ENCODE results near the gene CLIC6.

CLIC6 gene

DNA sequence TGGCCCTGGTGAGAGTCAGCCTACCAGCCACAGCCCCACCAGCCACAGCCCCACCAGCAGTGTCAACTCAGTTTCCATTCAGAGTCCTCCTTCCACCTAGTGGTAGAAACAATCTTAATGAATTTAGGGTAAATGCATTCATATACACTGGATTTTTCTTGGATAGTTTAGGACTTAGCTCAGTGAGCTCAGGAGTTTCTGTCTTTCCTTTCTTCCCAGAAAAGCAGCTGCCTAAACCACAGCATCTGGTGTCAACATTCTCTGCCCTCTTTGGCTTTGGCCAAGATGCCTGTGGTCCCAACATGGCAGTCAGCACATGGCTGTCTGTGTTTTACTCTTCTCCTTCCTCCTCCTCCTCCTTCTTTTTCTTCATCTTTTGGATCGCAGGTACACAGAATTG is 94.0 kb downstream of the CLIC6 start:
- DNase-seq (ENCODE audit: low spot score), result no peak
- Histone ChIP-seq H3K14ac (ENCODE audit: low read length) (no peak overlapping the region), H3K36me3 (replicated peaks in 1 of 2; ENCODE audit: control insufficient read depth in 2 of 2, insufficient read depth in 2 of 2, low read length in 2 of 2) (no peaks in the 10 kb centered on the region), H4K91ac (ENCODE audit: low read depth, low read length, poor library complexity) (no peak overlapping the region), H3K9me3 (replicated peaks in 1 of 2; ENCODE audit: control insufficient read depth in 2 of 2, insufficient read depth in 1 of 2, low read depth in 1 of 2, low read length in 2 of 2) (no peaks in the 10 kb centered on the region), H3K4me1 (ENCODE audit: control insufficient read depth in 2 of 2, insufficient read depth in 1 of 2, low read depth in 1 of 2, low read length in 2 of 2) (no peaks in the 10 kb centered on the region), H2BK120ac (ENCODE audit: low read depth, low read length) (no peak overlapping the region), H3K79me1 (ENCODE audit: low read depth, low read length) (no peaks in the 10 kb centered on the region), H3K18ac (ENCODE audit: low read length) (no peak overlapping the region), H3K23ac (ENCODE audit: low read depth, low read length, poor library complexity) (no peak overlapping the region), H3K27me3 (ENCODE audit: control insufficient read depth in 3 of 3, insufficient read depth in 3 of 3, low read depth in 1 of 3, low read length in 3 of 3) (no peaks in the 10 kb centered on the region), H3K4me2 (ENCODE audit: insufficient read depth, low read length, poor library complexity, severe bottlenecking) (no peak overlapping the region), H4K8ac (ENCODE audit: low read depth, low read length) (no peak overlapping the region), H3K27ac (replicated peaks; ENCODE audit: low read length) (no peak overlapping the region), H3K4ac (ENCODE audit: low read length) (no peak overlapping the region), H3K9ac (ENCODE audit: low read depth, low read length, poor library complexity) (no peak overlapping the region), H2AFZ (ENCODE audit: low read length) (no peak overlapping the region), H2AK5ac (ENCODE audit: low read depth, low read length) (no peak overlapping the region), H2BK12ac (ENCODE audit: low read length) (no peak overlapping the region), H3K4me3 (ENCODE audit: low read length in 2 of 2) (no peak overlapping the region), H2BK5ac (ENCODE audit: low read length) (no peak overlapping the region), H2BK15ac (ENCODE audit: low read length) (no peak overlapping the region)
- WGBS, 2 donors (ENCODE audit: extremely low coverage in 2 of 2, insufficient read length in 2 of 2, insufficient replicate concordance in 1 of 2), result no CpG with 5 or more reads among the region's 1 CpG

DNA sequence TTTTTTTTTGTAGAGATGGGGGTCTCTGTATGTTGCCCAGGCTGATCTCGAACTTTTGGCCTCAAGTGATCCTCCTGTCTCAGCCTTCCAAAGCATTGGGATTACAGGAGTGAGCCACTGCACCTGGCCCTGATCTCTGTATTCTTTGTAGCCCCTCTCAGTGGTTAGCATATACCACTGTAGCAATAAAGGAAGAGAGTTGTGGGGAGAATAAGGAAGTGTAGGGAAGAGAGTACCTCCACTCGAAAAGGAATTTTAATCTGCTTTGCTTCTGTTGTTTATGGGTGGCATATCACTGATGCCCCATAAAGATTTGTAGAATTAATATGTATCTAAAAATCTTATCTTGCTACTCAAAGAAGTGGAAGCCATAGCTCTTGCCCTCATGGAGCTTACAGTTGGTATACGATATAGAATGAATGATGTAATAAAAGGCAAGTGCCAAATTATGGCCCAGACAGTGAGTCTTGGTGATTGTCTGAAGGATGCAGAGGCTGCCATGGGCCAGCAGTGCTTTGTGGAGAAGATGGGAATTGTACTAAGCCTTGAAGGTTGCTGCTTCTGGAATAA is 96.0 kb downstream of the CLIC6 start:
- H2BK15ac ChIP-seq (ENCODE audit: low read length), result no peak overlapping the region
- no peaks in the 10 kb centered on the region for H3K79me1 ChIP-seq (ENCODE audit: low read depth, low read length)
- no peak overlapping the region for H4K91ac ChIP-seq (ENCODE audit: low read depth, low read length, poor library complexity)
- H3K4ac ChIP-seq (ENCODE audit: low read length), result no peak overlapping the region
- H2BK5ac ChIP-seq (ENCODE audit: low read length), result no peak overlapping the region
- no peak overlapping the region for H3K27ac ChIP-seq (replicated peaks; ENCODE audit: low read length)
- no peak overlapping the region for H3K4me3 ChIP-seq (ENCODE audit: low read length in 2 of 2)
- H2AFZ ChIP-seq (ENCODE audit: low read length), result no peak overlapping the region
- no peak overlapping the region for H3K4me2 ChIP-seq (ENCODE audit: insufficient read depth, low read length, poor library complexity, severe bottlenecking)
- no peak overlapping the region for H3K9ac ChIP-seq (ENCODE audit: low read depth, low read length, poor library complexity)
- no peak overlapping the region for H2BK120ac ChIP-seq (ENCODE audit: low read depth, low read length)
- H3K18ac ChIP-seq (ENCODE audit: low read length), result no peak overlapping the region
- WGBS, 2 donors (ENCODE audit: extremely low coverage in 2 of 2, insufficient read length in 2 of 2, insufficient replicate concordance in 1 of 2), result no CpG with 5 or more reads among the region's 3 CpGs
- H3K14ac ChIP-seq (ENCODE audit: low read length), result no peak overlapping the region
- H2AK5ac ChIP-seq (ENCODE audit: low read depth, low read length), result no peak overlapping the region
- DNase-seq (ENCODE audit: low spot score), result no peak
- H3K9me3 ChIP-seq (replicated peaks in 1 of 2; ENCODE audit: control insufficient read depth in 2 of 2, insufficient read depth in 1 of 2, low read depth in 1 of 2, low read length in 2 of 2), result no peaks in the 10 kb centered on the region
- H4K8ac ChIP-seq (ENCODE audit: low read depth, low read length), result no peak overlapping the region
- no peaks in the 10 kb centered on the region for H3K36me3 ChIP-seq (replicated peaks in 1 of 2; ENCODE audit: control insufficient read depth in 2 of 2, insufficient read depth in 2 of 2, low read length in 2 of 2)
- no peak overlapping the region for H2BK12ac ChIP-seq (ENCODE audit: low read length)
- no peaks in the 10 kb centered on the region for H3K4me1 ChIP-seq (ENCODE audit: control insufficient read depth in 2 of 2, insufficient read depth in 1 of 2, low read depth in 1 of 2, low read length in 2 of 2)
- no peak overlapping the region for H3K23ac ChIP-seq (ENCODE audit: low read depth, low read length, poor library complexity)
- H3K27me3 ChIP-seq (ENCODE audit: control insufficient read depth in 3 of 3, insufficient read depth in 3 of 3, low read depth in 1 of 3, low read length in 3 of 3), result no peaks in the 10 kb centered on the region

DNA sequence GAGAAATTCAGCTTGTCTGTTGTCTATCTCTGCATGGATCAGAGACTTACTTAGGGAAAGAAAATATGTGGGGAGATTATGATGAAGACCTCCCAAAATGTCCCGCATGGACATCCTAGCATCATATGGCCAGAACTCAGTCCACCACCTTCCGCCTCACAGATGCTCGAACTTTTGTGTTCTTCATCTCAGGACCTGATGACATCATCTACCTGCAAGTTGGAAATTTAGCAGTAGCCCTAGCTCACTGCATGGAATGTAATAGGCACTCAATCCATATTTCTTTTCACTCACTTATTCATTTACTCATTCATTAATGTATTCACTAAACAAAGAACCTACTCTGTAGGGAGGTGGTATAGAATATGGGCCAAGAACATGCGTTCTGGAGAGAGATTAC is 96.8 kb downstream of the CLIC6 start:
- no peak overlapping the region for H2BK12ac ChIP-seq (ENCODE audit: low read length)
- no peak overlapping the region for H3K23ac ChIP-seq (ENCODE audit: low read depth, low read length, poor library complexity)
- no peaks in the 10 kb centered on the region for H3K9me3 ChIP-seq (replicated peaks in 1 of 2; ENCODE audit: control insufficient read depth in 2 of 2, insufficient read depth in 1 of 2, low read depth in 1 of 2, low read length in 2 of 2)
- H3K4me1 ChIP-seq (ENCODE audit: control insufficient read depth in 2 of 2, insufficient read depth in 1 of 2, low read depth in 1 of 2, low read length in 2 of 2), result no peaks in the 10 kb centered on the region
- H3K79me1 ChIP-seq (ENCODE audit: low read depth, low read length), result no peaks in the 10 kb centered on the region
- no peak overlapping the region for H3K14ac ChIP-seq (ENCODE audit: low read length)
- H3K27ac ChIP-seq (replicated peaks; ENCODE audit: low read length), result no peak overlapping the region
- H2BK5ac ChIP-seq (ENCODE audit: low read length), result no peak overlapping the region
- no peak overlapping the region for H2BK120ac ChIP-seq (ENCODE audit: low read depth, low read length)
- no peak overlapping the region for H3K18ac ChIP-seq (ENCODE audit: low read length)
- no CpG with 5 or more reads among the region's 4 CpGs for WGBS, 2 donors (ENCODE audit: extremely low coverage in 2 of 2, insufficient read length in 2 of 2, insufficient replicate concordance in 1 of 2)
- no peak overlapping the region for H4K91ac ChIP-seq (ENCODE audit: low read depth, low read length, poor library complexity)
- H4K8ac ChIP-seq (ENCODE audit: low read depth, low read length), result no peak overlapping the region
- no peak overlapping the region for H2BK15ac ChIP-seq (ENCODE audit: low read length)
- H3K36me3 ChIP-seq (replicated peaks in 1 of 2; ENCODE audit: control insufficient read depth in 2 of 2, insufficient read depth in 2 of 2, low read length in 2 of 2), result no peaks in the 10 kb centered on the region
- DNase-seq (ENCODE audit: low spot score), result no peak
- no peak overlapping the region for H3K4me2 ChIP-seq (ENCODE audit: insufficient read depth, low read length, poor library complexity, severe bottlenecking)
- no peaks in the 10 kb centered on the region for H3K27me3 ChIP-seq (ENCODE audit: control insufficient read depth in 3 of 3, insufficient read depth in 3 of 3, low read depth in 1 of 3, low read length in 3 of 3)
- no peak overlapping the region for H3K4me3 ChIP-seq (ENCODE audit: low read length in 2 of 2)
- H2AFZ ChIP-seq (ENCODE audit: low read length), result no peak overlapping the region
- H3K9ac ChIP-seq (ENCODE audit: low read depth, low read length, poor library complexity), result no peak overlapping the region
- H2AK5ac ChIP-seq (ENCODE audit: low read depth, low read length), result no peak overlapping the region
- H3K4ac ChIP-seq (ENCODE audit: low read length), result no peak overlapping the region

DNA sequence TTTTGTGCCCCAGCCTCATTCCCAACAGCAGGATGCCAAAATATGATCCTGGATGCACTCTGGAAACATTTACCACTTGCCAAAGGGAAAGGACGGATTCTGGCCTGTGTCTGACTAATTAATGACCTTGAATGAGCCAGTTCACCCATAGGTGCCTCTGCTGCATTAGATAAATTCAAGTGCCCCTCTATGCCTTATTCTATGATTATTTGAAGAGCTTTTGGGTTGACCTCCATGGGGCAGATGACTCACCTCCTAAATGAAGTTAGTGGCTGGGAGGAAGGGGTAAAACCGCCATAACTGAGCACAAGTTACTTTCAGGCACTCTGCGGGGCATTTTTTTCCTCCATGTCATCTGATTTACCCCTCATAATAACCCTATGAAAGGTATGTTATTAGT is 98.1 kb downstream of the CLIC6 start:
- H3K9ac ChIP-seq (ENCODE audit: low read depth, low read length, poor library complexity), result no peak overlapping the region
- no peak overlapping the region for H3K4ac ChIP-seq (ENCODE audit: low read length)
- no peak overlapping the region for H3K27ac ChIP-seq (replicated peaks; ENCODE audit: low read length)
- no peak overlapping the region for H3K4me2 ChIP-seq (ENCODE audit: insufficient read depth, low read length, poor library complexity, severe bottlenecking)
- no peak overlapping the region for H2BK15ac ChIP-seq (ENCODE audit: low read length)
- no peak overlapping the region for H2AFZ ChIP-seq (ENCODE audit: low read length)
- WGBS, 2 donors (ENCODE audit: extremely low coverage in 2 of 2, insufficient read length in 2 of 2, insufficient replicate concordance in 1 of 2), result no CpG with 5 or more reads among the region's 3 CpGs
- no peaks in the 10 kb centered on the region for H3K36me3 ChIP-seq (replicated peaks in 1 of 2; ENCODE audit: control insufficient read depth in 2 of 2, insufficient read depth in 2 of 2, low read length in 2 of 2)
- H3K4me3 ChIP-seq (ENCODE audit: low read length in 2 of 2), result no peak overlapping the region
- no peaks in the 10 kb centered on the region for H3K79me1 ChIP-seq (ENCODE audit: low read depth, low read length)
- no peaks in the 10 kb centered on the region for H3K9me3 ChIP-seq (replicated peaks in 1 of 2; ENCODE audit: control insufficient read depth in 2 of 2, insufficient read depth in 1 of 2, low read depth in 1 of 2, low read length in 2 of 2)
- H2BK5ac ChIP-seq (ENCODE audit: low read length), result no peak overlapping the region
- DNase-seq (ENCODE audit: low spot score), result no peak
- H2BK120ac ChIP-seq (ENCODE audit: low read depth, low read length), result no peak overlapping the region
- no peak overlapping the region for H4K8ac ChIP-seq (ENCODE audit: low read depth, low read length)
- H3K18ac ChIP-seq (ENCODE audit: low read length), result no peak overlapping the region
- H4K91ac ChIP-seq (ENCODE audit: low read depth, low read length, poor library complexity), result no peak overlapping the region
- H3K23ac ChIP-seq (ENCODE audit: low read depth, low read length, poor library complexity), result no peak overlapping the region
- H3K4me1 ChIP-seq (ENCODE audit: control insufficient read depth in 2 of 2, insufficient read depth in 1 of 2, low read depth in 1 of 2, low read length in 2 of 2), result no peaks in the 10 kb centered on the region
- H3K27me3 ChIP-seq (ENCODE audit: control insufficient read depth in 3 of 3, insufficient read depth in 3 of 3, low read depth in 1 of 3, low read length in 3 of 3), result no peaks in the 10 kb centered on the region
- H2BK12ac ChIP-seq (ENCODE audit: low read length), result no peak overlapping the region
- no peak overlapping the region for H3K14ac ChIP-seq (ENCODE audit: low read length)
- H2AK5ac ChIP-seq (ENCODE audit: low read depth, low read length), result no peak overlapping the region

Data from neuronal stem cell (in vitro differentiated cells).